Panc1 (cell line): ENCODE measurements around the gene TERB2. TPM values are rescaled to one million over a fixed set of nuclear protein-coding genes. Genes with fewer than 3 reads are reported as not detected.

Source experiments
- ATAC-seq: fragments of 200-7000 bp; cut with Tn5 transposase; 2 replicates; pipeline ENCODE4 v1.9.1; 2020; ENCODE audit warnings: mild to moderate bottlenecking, moderate library complexity
- BruUV-seq: library from RNA; stranded (reverse); fragments of 400-500 nt; replicated peaks from 2 replicates; lab custom pipeline; 2021; lab: Mats Ljungman, UMichigan
- CTCF ChIA-PET: fragments of 300-600 bp; sonication (Branson Sonifier 250); formaldehyde crosslinking; loops from one replicate; lab custom pipeline; 2022; ENCODE audit warnings: antibody characterized with exemption; lab: Charles Lee
- POLR2A ChIA-PET: fragments of 300-600 bp; sonication (Branson Sonifier 250); formaldehyde crosslinking; loops from one replicate; lab custom pipeline; 2022; ENCODE audit warnings: antibody characterized with exemption; lab: Charles Lee
- DNase-seq: peaks from one replicate; pipeline ENCODE4 v3.0.0-alpha.2; 2010; ENCODE audit warnings: low read depth, low spot score
- H3K27ac ChIP-seq: 2 replicates; pipeline ENCODE4 v1.5.1; 2011; ENCODE audit warnings: mild to moderate bottlenecking, low read length, inconsistent platforms
- H3K27me3 ChIP-seq: fragments of 200-500 bp; sonication (Bioruptor generic); 2 replicates; pipeline ENCODE4 v1.6.0; 2014; ENCODE audit warnings: low read length, inconsistent platforms; ENCODE audit not compliant: control insufficient read depth, insufficient read depth
- H3K36me3 ChIP-seq: fragments of 200-500 bp; sonication (Bioruptor generic); 2 replicates; pipeline ENCODE4 v1.5.1; 2014; ENCODE audit warnings: inconsistent platforms, mild to moderate bottlenecking, low read length, moderate library complexity; ENCODE audit not compliant: control insufficient read depth, insufficient read depth
- H3K4me1 ChIP-seq: 2 replicates; pipeline ENCODE4 v1.5.1; 2011; ENCODE audit warnings: inconsistent platforms, mild to moderate bottlenecking, low read length, moderate library complexity; ENCODE audit not compliant: control insufficient read depth, insufficient read depth
- H3K4me3 ChIP-seq, 2 experiments: 2 replicates each; pipeline ENCODE4 v1.5.1; 2011 to 2012; ENCODE audit warnings: low read depth in 2 of 2, low read length in 2 of 2, mild to moderate bottlenecking in 2 of 2, inconsistent platforms in 1 of 2, moderate library complexity in 1 of 2
- H3K9me3 ChIP-seq: fragments of 200-500 bp; sonication (Bioruptor generic); 2 replicates; pipeline ENCODE4 v1.5.1; 2014; ENCODE audit warnings: low read depth, mild to moderate bottlenecking, inconsistent platforms, low read length, moderate library complexity; ENCODE audit not compliant: control insufficient read depth, insufficient read depth
- POLR2AphosphoS5 ChIP-seq: IDR thresholded peaks from 2 replicates; pipeline ENCODE4 v1.6.1; 2012; ENCODE audit warnings: mild to moderate bottlenecking, low read depth, low read length, moderate library complexity
- SIN3A ChIP-seq: IDR thresholded peaks from 2 replicates; pipeline ENCODE4 v1.6.1; 2012; ENCODE audit warnings: low read depth, mild to moderate bottlenecking, low read length, moderate library complexity, borderline replicate concordance; ENCODE audit not compliant: insufficient read depth
- TCF7L2 ChIP-seq: IDR thresholded peaks from 2 replicates; pipeline ENCODE4 v1.6.1; 2011; ENCODE audit warnings: mild to moderate bottlenecking, low read depth, low read length, inconsistent platforms
- in situ Hi-C: cut with HindIII; loops from 2 replicates; pipeline ENCODE4 v1.10.0; 2016; ENCODE audit warnings: low sequenced_read_pairs, low pct_unique_long_range_greater_than_20kb
- intact Hi-C: fragments of 100-400 bp; cut with micrococcal nuclease; formaldehyde crosslinking; loops from one replicate; pipeline ENCODE4 v1.10.0; 2022; ENCODE audit not compliant: unreplicated experiment
- total RNA-seq: library from RNA; stranded (reverse); gene quantifications from one replicate; pipeline ENCODE4 v1.2.1, GENCODE V29; 2021; ENCODE audit not compliant: unreplicated experiment
- TF ChIP-seq, protein P1 (sequence below): fragments of 450-650 bp; IDR thresholded peaks from 2 replicates; pipeline ENCODE4 v1.5.1; 2017; ENCODE audit warnings: mild to moderate bottlenecking
- TF ChIP-seq, protein P2 (sequence below), 2 experiments: IDR thresholded peaks; 2 replicates each; pipeline ENCODE4 v1.6.1; 2011 to 2012; ENCODE audit warnings: low read depth in 2 of 2, control low read depth in 1 of 2, low read length in 1 of 2, mild to moderate bottlenecking in 1 of 2, moderate library complexity in 1 of 2; ENCODE audit not compliant: insufficient read depth in 1 of 2

The TERB2 gene
- total RNA-seq, 1 experiment from 2014 or later = not detected

DNA sequence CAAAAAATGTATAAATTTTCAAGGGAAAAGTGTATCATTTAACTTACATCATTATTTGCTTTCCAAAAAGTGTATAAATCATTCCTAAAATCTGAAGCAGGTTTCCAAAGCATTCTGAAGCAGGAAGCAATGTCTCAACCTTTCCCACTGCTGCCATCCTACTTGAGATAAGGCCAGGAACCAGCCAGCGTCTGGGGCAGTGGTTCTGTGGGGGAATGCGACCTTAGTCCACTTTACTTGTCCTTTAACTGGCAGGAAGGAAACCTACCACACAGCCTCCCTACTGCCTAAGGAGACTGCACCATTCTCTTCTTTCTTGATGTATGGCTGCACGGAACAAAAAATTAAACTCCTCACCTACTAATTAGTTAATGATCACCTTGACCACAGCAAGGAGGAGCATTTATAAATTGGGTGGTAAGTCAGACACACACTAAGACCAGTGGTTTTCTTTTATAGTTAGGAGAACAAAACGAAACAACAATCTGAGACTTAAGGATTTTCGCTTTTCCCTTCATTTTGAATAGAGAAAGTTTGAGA is 70.2 kb downstream of the TERB2 start:
- TF ChIP-seq, protein P1, sequence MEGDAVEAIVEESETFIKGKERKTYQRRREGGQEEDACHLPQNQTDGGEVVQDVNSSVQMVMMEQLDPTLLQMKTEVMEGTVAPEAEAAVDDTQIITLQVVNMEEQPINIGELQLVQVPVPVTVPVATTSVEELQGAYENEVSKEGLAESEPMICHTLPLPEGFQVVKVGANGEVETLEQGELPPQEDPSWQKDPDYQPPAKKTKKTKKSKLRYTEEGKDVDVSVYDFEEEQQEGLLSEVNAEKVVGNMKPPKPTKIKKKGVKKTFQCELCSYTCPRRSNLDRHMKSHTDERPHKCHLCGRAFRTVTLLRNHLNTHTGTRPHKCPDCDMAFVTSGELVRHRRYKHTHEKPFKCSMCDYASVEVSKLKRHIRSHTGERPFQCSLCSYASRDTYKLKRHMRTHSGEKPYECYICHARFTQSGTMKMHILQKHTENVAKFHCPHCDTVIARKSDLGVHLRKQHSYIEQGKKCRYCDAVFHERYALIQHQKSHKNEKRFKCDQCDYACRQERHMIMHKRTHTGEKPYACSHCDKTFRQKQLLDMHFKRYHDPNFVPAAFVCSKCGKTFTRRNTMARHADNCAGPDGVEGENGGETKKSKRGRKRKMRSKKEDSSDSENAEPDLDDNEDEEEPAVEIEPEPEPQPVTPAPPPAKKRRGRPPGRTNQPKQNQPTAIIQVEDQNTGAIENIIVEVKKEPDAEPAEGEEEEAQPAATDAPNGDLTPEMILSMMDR = no peak
- TF ChIP-seq SIN3A = no peak
- TF ChIP-seq, protein P2, sequence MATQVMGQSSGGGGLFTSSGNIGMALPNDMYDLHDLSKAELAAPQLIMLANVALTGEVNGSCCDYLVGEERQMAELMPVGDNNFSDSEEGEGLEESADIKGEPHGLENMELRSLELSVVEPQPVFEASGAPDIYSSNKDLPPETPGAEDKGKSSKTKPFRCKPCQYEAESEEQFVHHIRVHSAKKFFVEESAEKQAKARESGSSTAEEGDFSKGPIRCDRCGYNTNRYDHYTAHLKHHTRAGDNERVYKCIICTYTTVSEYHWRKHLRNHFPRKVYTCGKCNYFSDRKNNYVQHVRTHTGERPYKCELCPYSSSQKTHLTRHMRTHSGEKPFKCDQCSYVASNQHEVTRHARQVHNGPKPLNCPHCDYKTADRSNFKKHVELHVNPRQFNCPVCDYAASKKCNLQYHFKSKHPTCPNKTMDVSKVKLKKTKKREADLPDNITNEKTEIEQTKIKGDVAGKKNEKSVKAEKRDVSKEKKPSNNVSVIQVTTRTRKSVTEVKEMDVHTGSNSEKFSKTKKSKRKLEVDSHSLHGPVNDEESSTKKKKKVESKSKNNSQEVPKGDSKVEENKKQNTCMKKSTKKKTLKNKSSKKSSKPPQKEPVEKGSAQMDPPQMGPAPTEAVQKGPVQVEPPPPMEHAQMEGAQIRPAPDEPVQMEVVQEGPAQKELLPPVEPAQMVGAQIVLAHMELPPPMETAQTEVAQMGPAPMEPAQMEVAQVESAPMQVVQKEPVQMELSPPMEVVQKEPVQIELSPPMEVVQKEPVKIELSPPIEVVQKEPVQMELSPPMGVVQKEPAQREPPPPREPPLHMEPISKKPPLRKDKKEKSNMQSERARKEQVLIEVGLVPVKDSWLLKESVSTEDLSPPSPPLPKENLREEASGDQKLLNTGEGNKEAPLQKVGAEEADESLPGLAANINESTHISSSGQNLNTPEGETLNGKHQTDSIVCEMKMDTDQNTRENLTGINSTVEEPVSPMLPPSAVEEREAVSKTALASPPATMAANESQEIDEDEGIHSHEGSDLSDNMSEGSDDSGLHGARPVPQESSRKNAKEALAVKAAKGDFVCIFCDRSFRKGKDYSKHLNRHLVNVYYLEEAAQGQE (IDR thresholded peaks at IDR 0.05; ENCODE audit: insufficient read depth in 1 of 2, low read depth in 2 of 2, low read length in 1 of 2) = no peak
- no peak for TF ChIP-seq TCF7L2
- TF ChIP-seq POLR2AphosphoS5 = no peak
- Histone ChIP-seq H3K36me3 (no peaks in the 10 kb centered on the region; the same call in 1 of the 2 replicates), H3K4me3 (no peak overlapping the region), H3K9me3 (no peaks in the 10 kb centered on the region), H3K4me1 (peaks cover 6% of the 10 kb centered on the region), H3K27ac (no peak overlapping the region), H3K27me3 (no peaks in the 10 kb centered on the region)
- BruUV-seq = no TSS peak
- intact Hi-C loops (no loop called here), in situ Hi-C loops (no loop called here)
- POLR2A ChIA-PET = no interaction called here
- no peak for ATAC-seq
- no peak for DNase-seq
- CTCF ChIA-PET = no interaction called here

DNA sequence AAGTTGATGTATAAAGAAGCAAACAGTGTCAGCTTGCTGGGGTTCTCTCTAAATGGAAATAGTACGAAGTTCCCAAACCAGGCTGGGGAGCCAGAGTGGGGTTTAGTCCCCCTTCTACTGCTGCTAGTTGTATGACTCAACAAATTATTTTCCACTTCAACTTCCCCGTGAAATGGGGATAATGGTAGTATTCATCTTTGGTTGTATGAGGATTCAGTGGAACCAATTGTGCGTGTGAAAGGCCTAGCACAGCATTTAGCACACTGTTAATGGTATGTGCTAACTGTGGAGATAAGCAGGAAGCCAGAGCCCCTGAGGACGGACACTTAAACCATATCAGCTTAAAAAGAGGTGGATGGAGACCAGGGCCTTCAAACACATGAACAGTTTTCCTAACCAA is 70.7 kb downstream of the TERB2 start:
- H3K9me3 ChIP-seq = no peaks in the 10 kb centered on the region
- in situ Hi-C loops (no loop called here), intact Hi-C loops (no loop called here)
- no peak for DNase-seq
- TF ChIP-seq, protein P2 (IDR thresholded peaks at IDR 0.05; ENCODE audit: insufficient read depth in 1 of 2, low read depth in 2 of 2, low read length in 1 of 2) = no peak
- TF ChIP-seq TCF7L2 = no peak
- TF ChIP-seq SIN3A = no peak
- TF ChIP-seq, protein P1 = no peak
- no peak for TF ChIP-seq POLR2AphosphoS5
- no peak overlapping the region for H3K27ac ChIP-seq
- no peak for ATAC-seq
- no TSS peak for BruUV-seq
- POLR2A ChIA-PET = interaction anchor here (0.6 kb wide), 1 partner anchor 10 kb away, joined by 3 read pairs; no protein-coding TSS in a partner anchor
- CTCF ChIA-PET = no interaction called here
- no peaks in the 10 kb centered on the region; the same call in 1 of the 2 replicates for H3K36me3 ChIP-seq
- no peaks in the 10 kb centered on the region for H3K27me3 ChIP-seq
- H3K4me3 ChIP-seq = no peak overlapping the region
- peaks cover 6% of the 10 kb centered on the region for H3K4me1 ChIP-seq
